K562 (cell line): ENCODE results near the gene ZPR1. TPM values are rescaled to one million over a fixed set of nuclear protein-coding genes. Genes with fewer than 3 reads are reported as not detected.

Source experiments
- ARNT ChIP-seq, 2 experiments: fragments of 450-650 bp; IDR thresholded peaks; 2 replicates each; pipeline ENCODE4 v1.6.1; 2016; ENCODE audit warnings: mild to moderate bottlenecking in 1 of 2
- ATF6 ChIP-seq: sonication (generic); formaldehyde crosslinking; IDR thresholded peaks from 2 replicates; pipeline ENCODE4 v1.4.0; 2020; ENCODE audit warnings: mild to moderate bottlenecking, missing genetic modification reagents
- ELF1 ChIP-seq: fragments of 200-800 bp; sonication (Bioruptor generic); IDR thresholded peaks from 2 replicates; pipeline ENCODE4 v1.6.1; 2016; ENCODE audit warnings: missing genetic modification characterization, missing compliant biosample characterization
- FOXP1 ChIP-seq: sonication (generic); formaldehyde crosslinking; IDR thresholded peaks from 2 replicates; pipeline ENCODE4 v1.8.0; 2022; ENCODE audit warnings: mild to moderate bottlenecking, missing genetic modification reagents
- FUS ChIP-seq: fragments of 200-400 bp; formaldehyde crosslinking; optimal IDR thresholded peaks from 2 replicates; pipeline ENCODE3; 2017; ENCODE audit warnings: low read depth, low read length
- KAT8 ChIP-seq: fragments of 450-650 bp; IDR thresholded peaks from 2 replicates; pipeline ENCODE4 v1.6.1; 2016; ENCODE audit warnings: low read depth, mild to moderate bottlenecking
- MEIS2 ChIP-seq: fragments of 450-650 bp; IDR thresholded peaks from 2 replicates; pipeline ENCODE4 v1.6.1; 2014; ENCODE audit warnings: mild to moderate bottlenecking; ENCODE audit not compliant: partially characterized antibody
- MIER1 ChIP-seq: fragments of 450-650 bp; IDR thresholded peaks from 2 replicates; pipeline ENCODE4 v1.6.1; 2016; ENCODE audit warnings: antibody characterized with exemption, mild to moderate bottlenecking, low read depth
- MITF ChIP-seq: IDR thresholded peaks from 2 replicates; pipeline ENCODE4 v1.6.1; 2014; ENCODE audit warnings: antibody characterized with exemption
- NKRF ChIP-seq: fragments of 450-650 bp; IDR thresholded peaks from 2 replicates; pipeline ENCODE4 v1.6.1; 2016; ENCODE audit warnings: borderline replicate concordance
- SMARCA5 ChIP-seq: fragments of 450-650 bp; IDR thresholded peaks from 2 replicates; pipeline ENCODE4 v1.6.1; 2016
- TRIM24 ChIP-seq, 2 experiments: fragments of 450-650 bp; IDR thresholded peaks; 2 replicates each; pipeline ENCODE4 v1.6.1; 2016
- YBX1 ChIP-seq: fragments of 450-650 bp; IDR thresholded peaks from 2 replicates; pipeline ENCODE4 v1.7.1; 2016; ENCODE audit warnings: mild to moderate bottlenecking
- ZKSCAN3 ChIP-seq: fragments of 250-450 bp; sonication (Bioruptor Pico); IDR thresholded peaks from 2 replicates; pipeline ENCODE4 v1.4.0; 2020
- ZNF12 ChIP-seq: sonication (generic); formaldehyde crosslinking; IDR thresholded peaks from 2 replicates; pipeline ENCODE4 v1.4.0; 2020; ENCODE audit warnings: mild to moderate bottlenecking, missing genetic modification reagents
- ZNF133 ChIP-seq: fragments of 250-450 bp; sonication (Bioruptor Pico); IDR thresholded peaks from 2 replicates; pipeline ENCODE4 v1.4.0; 2020; ENCODE audit warnings: mild to moderate bottlenecking
- ZNF212 ChIP-seq: fragments of 450-650 bp; formaldehyde crosslinking; IDR thresholded peaks from 2 replicates; pipeline ENCODE4 v1.4.0; 2020; ENCODE audit warnings: mild to moderate bottlenecking
- ZNF232 ChIP-seq: sonication (generic); formaldehyde crosslinking; IDR thresholded peaks from 2 replicates; pipeline ENCODE4 v1.8.0; 2022; ENCODE audit warnings: mild to moderate bottlenecking, missing genetic modification reagents
- ZNF41 ChIP-seq: fragments of 250-450 bp; sonication (Bioruptor Pico); conservative IDR thresholded peaks from 2 replicates; pipeline ENCODE4 v1.4.0; 2020; ENCODE audit warnings: mild to moderate bottlenecking
- ZNF79 ChIP-seq: fragments of 250-450 bp; sonication (Bioruptor Pico); IDR thresholded peaks from 2 replicates; pipeline ENCODE4 v1.4.0; 2020; ENCODE audit warnings: low read depth, mild to moderate bottlenecking, moderate library complexity
- polyA plus RNA-seq, 8 experiments: library from polyadenylated mRNA; depleted of rRNA in 4 of 8; stranded (reverse) in 5 of 8; unstranded in 3 of 8; fragments of >200 nt; fragmentation: Nextera tagmentation in 2 of 8; fragmentation: Illumina TruSeq in 1 of 8; extraction: Ambion mirVana in 2 of 8; extraction: Trizol in 1 of 8; gene quantifications; 2 replicates each; pipeline versions ENCODE4 v1.2.1 to v1.2.3, GENCODE V29; 2011 to 2014; ENCODE audit warnings: inconsistent platforms in 1 of 8, missing spikeins in 1 of 8
- total RNA-seq, 7 experiments: library from RNA; depleted of rRNA in 6 of 7; stranded (reverse); fragments of >200 nt in 6 of 7; fragmentation: Illumina TruSeq in 2 of 7; extraction: Trizol in 2 of 7; gene quantifications; 2 replicates each; pipeline versions ENCODE4 v1.2.1 to v1.2.3, GENCODE V29; 2011 to 2021; ENCODE audit warnings: low replicate concordance in 1 of 7
- TF ChIP-seq, protein P1 (sequence below): conservative IDR thresholded peaks from 2 replicates; pipeline ENCODE4 v1.6.1; 2011; ENCODE audit warnings: low read depth, mild to moderate bottlenecking, low read length; ENCODE audit not compliant: control insufficient read depth
- TF ChIP-seq, protein P2 (sequence below): sonication (generic); formaldehyde crosslinking; IDR thresholded peaks from 2 replicates; pipeline ENCODE4 v1.8.0; 2022; ENCODE audit warnings: mild to moderate bottlenecking, missing genetic modification reagents

Gene ZPR1
- total and polyA plus RNA-seq, 9 of the 15 experiments (the other 6 are each of a cell fraction or from before 2014, with no cell fraction given), result 13.0 to 120 (median 83.8) TPM

- TF ChIP-seq ATF6, result no peak
- TF ChIP-seq KAT8, result no peak
- no peak for TF ChIP-seq MIER1
- TF ChIP-seq, protein P1, sequence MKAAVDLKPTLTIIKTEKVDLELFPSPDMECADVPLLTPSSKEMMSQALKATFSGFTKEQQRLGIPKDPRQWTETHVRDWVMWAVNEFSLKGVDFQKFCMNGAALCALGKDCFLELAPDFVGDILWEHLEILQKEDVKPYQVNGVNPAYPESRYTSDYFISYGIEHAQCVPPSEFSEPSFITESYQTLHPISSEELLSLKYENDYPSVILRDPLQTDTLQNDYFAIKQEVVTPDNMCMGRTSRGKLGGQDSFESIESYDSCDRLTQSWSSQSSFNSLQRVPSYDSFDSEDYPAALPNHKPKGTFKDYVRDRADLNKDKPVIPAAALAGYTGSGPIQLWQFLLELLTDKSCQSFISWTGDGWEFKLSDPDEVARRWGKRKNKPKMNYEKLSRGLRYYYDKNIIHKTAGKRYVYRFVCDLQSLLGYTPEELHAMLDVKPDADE, result peak; percentile 58
- no peak for TF ChIP-seq ZKSCAN3 (CRISPR knock-in tag)
- TF ChIP-seq ELF1 (tag), result peak; percentile 87
- TF ChIP-seq ARNT (IDR thresholded peaks at IDR 0.05), result no peak
- TF ChIP-seq ZNF79 (CRISPR knock-in tag), result no peak
- TF ChIP-seq MITF, result no peak
- TF ChIP-seq TRIM24 (IDR thresholded peaks at IDR 0.05), result peak in 1 of 2 experiments; percentile 56; a peak in 1 of 4 replicates
- no peak for TF ChIP-seq YBX1
- no peak for TF ChIP-seq ZNF12
- no peak for TF ChIP-seq SMARCA5
- TF ChIP-seq FOXP1 (CRISPR knock-in tag), result no peak
- TF ChIP-seq ZNF41 (CRISPR knock-in tag), result no peak
- TF ChIP-seq MEIS2, result no peak
- TF ChIP-seq, protein P2, sequence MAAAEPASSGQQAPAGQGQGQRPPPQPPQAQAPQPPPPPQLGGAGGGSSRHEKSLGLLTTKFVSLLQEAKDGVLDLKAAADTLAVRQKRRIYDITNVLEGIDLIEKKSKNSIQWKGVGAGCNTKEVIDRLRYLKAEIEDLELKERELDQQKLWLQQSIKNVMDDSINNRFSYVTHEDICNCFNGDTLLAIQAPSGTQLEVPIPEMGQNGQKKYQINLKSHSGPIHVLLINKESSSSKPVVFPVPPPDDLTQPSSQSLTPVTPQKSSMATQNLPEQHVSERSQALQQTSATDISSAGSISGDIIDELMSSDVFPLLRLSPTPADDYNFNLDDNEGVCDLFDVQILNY (CRISPR knock-in tag), result no peak
- no peak for TF ChIP-seq ZNF232 (CRISPR knock-in tag)
- TF ChIP-seq NKRF, result peak; percentile 65; the same call in 1 of the 2 replicates
- TF ChIP-seq ZNF212 (CRISPR knock-in tag), result no peak
- TF ChIP-seq ZNF133 (CRISPR knock-in tag), result no peak
- no peak for TF ChIP-seq FUS
Measured at GRCh38 chr11:116772443-116773202, 15.2 kb downstream of the ZPR1 start, which contains the start of gene BUD13 (continued).
